ENCODE data around the gene RBFOX2.

Gene RBFOX2

GRCh38 chr22:35736166-35736565, 292.5 kb downstream of the RBFOX2 start:
- DNase-seq (ENCODE audit: low read depth in 2 of 2) = no peak

- DNase-seq (ENCODE audit: low read depth in 2 of 2) = no peak
Measured at GRCh38 chr22:35735542-35735941, 293.1 kb downstream of the RBFOX2 start.

- no peak for DNase-seq (ENCODE audit: low read depth in 2 of 2)
Measured at GRCh38 chr22:35734517-35734827, 294.2 kb downstream of the RBFOX2 start.

GRCh38 chr22:35733791-35734516, 294.7 kb downstream of the RBFOX2 start:
- DNase-seq (ENCODE audit: low read depth in 2 of 2) = no peak

- DNase-seq (ENCODE audit: low read depth in 2 of 2) = no peak
Measured at GRCh38 chr22:35733036-35733435, 295.6 kb downstream of the RBFOX2 start.

GRCh38 chr22:35732116-35732515, 296.5 kb downstream of the RBFOX2 start:
- no peak for DNase-seq (ENCODE audit: low read depth in 2 of 2)

GRCh38 chr22:35731321-35731720, 297.3 kb downstream of the RBFOX2 start:
- DNase-seq (ENCODE audit: low read depth in 2 of 2) = no peak

GRCh38 chr22:35729309-35729698, 299.3 kb downstream of the RBFOX2 start:
- DNase-seq (ENCODE audit: low read depth in 2 of 2) = no peak

- DNase-seq (ENCODE audit: low read depth in 2 of 2) = no peak
Measured at GRCh38 chr22:35728639-35729308, 299.9 kb downstream of the RBFOX2 start.

GRCh38 chr22:35727436-35727835, 301.2 kb downstream of the RBFOX2 start:
- DNase-seq (ENCODE audit: low read depth in 2 of 2) = no peak

- DNase-seq (ENCODE audit: low read depth in 2 of 2) = no peak
Measured at GRCh38 chr22:35726933-35727332, 301.7 kb downstream of the RBFOX2 start.

GRCh38 chr22:35726398-35726797, 302.2 kb downstream of the RBFOX2 start:
- DNase-seq (ENCODE audit: low read depth in 2 of 2) = no peak

- no peak for DNase-seq (ENCODE audit: low read depth in 2 of 2)
Measured at GRCh38 chr22:35725521-35725920, 303.1 kb downstream of the RBFOX2 start.

- DNase-seq (ENCODE audit: low read depth in 2 of 2) = no peak
Measured at GRCh38 chr22:35721960-35722359, 306.7 kb downstream of the RBFOX2 start.

- DNase-seq (ENCODE audit: low read depth in 2 of 2) = no peak
Measured at GRCh38 chr22:35719212-35719875, 309.3 kb downstream of the RBFOX2 start.

- DNase-seq (ENCODE audit: low read depth in 2 of 2) = no peak
Measured at GRCh38 chr22:35717572-35717971, 311.1 kb downstream of the RBFOX2 start, which contains the start of gene APOL5. Gene APOL5 (plus strand): TSS chr22:35717872. CDS start chr22:35717872, 0 bp downstream.

- DNase-seq (ENCODE audit: low read depth in 2 of 2) = no peak
Measured at GRCh38 chr22:35712672-35713071, 316.0 kb downstream of the RBFOX2 start.

- no peak for DNase-seq (ENCODE audit: low read depth in 2 of 2)
Measured at GRCh38 chr22:35711336-35711735, 317.3 kb downstream of the RBFOX2 start.

- no peak for DNase-seq (ENCODE audit: low read depth in 2 of 2)
Measured at GRCh38 chr22:35708917-35709316, 319.7 kb downstream of the RBFOX2 start.

GRCh38 chr22:35708453-35708852, 320.2 kb downstream of the RBFOX2 start:
- no peak for DNase-seq (ENCODE audit: low read depth in 2 of 2)

GRCh38 chr22:35705141-35705540, 323.5 kb downstream of the RBFOX2 start:
- no peak for DNase-seq (ENCODE audit: low read depth in 2 of 2)

GRCh38 chr22:35703861-35704584, 324.6 kb downstream of the RBFOX2 start:
- DNase-seq (ENCODE audit: low read depth in 2 of 2) = no peak
